ENCODE results near the gene PTRHD1. TPM values are rescaled to one million over a fixed set of nuclear protein-coding genes. Genes with fewer than 3 reads are reported as not detected.
A peak's percentile ranks its signal among the peaks of the same experiment; 100 is the strongest.

The PTRHD1 gene
- total and polyA plus RNA-seq, 7 experiments from 2014 or later, result 14.3 to 40.8 (median 23.5) TPM

DNA sequence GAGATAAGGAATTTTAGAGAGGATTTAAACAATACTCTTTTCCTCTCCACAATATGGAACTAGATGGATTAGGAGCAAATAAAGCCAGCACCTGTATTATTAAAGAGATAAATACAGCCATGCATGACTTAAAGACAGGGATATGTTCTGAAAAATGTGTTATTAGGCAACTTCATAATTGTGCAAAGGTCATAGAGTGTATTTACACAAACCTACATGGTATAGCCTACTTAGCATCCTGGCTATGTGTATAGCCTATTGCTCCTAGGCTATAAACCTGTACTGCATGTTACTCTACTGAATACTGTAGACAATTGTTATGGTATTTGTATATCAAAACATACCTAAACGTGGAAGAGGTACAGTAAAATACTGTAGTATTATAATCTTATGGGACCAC is 53.0 kb downstream of the PTRHD1 start:
- H3K4me1 ChIP-seq (ENCODE audit: control insufficient read depth in 2 of 2, insufficient read depth in 2 of 2, low read length in 2 of 2), result peaks cover 0 to 10% of the 10 kb centered on the region in 2 donors
- H3K27ac Mint-ChIP-seq, result peak overlapping the region in 1 of 9 donors; percentile 16
- no peaks in the 10 kb centered on the region for H3K27me3 ChIP-seq (ENCODE audit: control insufficient read depth in 2 of 2, insufficient read depth in 2 of 2, low read length in 2 of 2)
- ChIA-PET POLR2A (no interaction called here), CTCF (no interaction called here)
- no peaks in the 10 kb centered on the region for H3K27me3 Mint-ChIP-seq
- no peak overlapping the region for H3K4me3 ChIP-seq (ENCODE audit: low read length)
- H3K9me3 ChIP-seq (ENCODE audit: control insufficient read depth in 2 of 3, low read length in 3 of 3), result no peaks in the 10 kb centered on the region
- intact Hi-C loops (cut with micrococcal nuclease), result no loop called here
- peaks cover 0 to 37% (median 21%) of the 10 kb centered on the region in 7 donors for H3K4me1 Mint-ChIP-seq
- H3K36me3 ChIP-seq (ENCODE audit: control insufficient read depth in 2 of 3, insufficient read depth in 3 of 3, low read length in 3 of 3), result peaks cover 0 to 9% (median 0%) of the 10 kb centered on the region in 3 experiments
- H3K4me3 Mint-ChIP-seq, result no peak overlapping the region
- no peaks in the 10 kb centered on the region for H3K9me3 Mint-ChIP-seq
- H3K27ac ChIP-seq (ENCODE audit: low read depth, low read length), result no peak overlapping the region
- DNase-seq, result no peak
- H3K36me3 Mint-ChIP-seq, result peaks cover 1 to 31% (median 11%) of the 10 kb centered on the region in 5 donors
- no peak for ATAC-seq

Other genes with a start within 250 kb of the PTRHD1 start
- gene CENPO, start within 50 bp of the PTRHD1 start, total RNA-seq, result 10 to 100 TPM in 1 of 5 experiments, 1 to 10 TPM in 4; 3.6 to 36.6 (median 6.0) TPM
- gene CENPO, start within 50 bp of the PTRHD1 start, polyA plus RNA-seq, result 1 to 10 TPM; 1.8 to 3.8 TPM
- 10 to 100 TPM in 3 of 5 experiments, 1 to 10 TPM in 2; 4.4 to 44.7 (median 18.7) TPM for gene ADCY3, start 126.8 kb upstream of the PTRHD1 start, total RNA-seq
- gene ADCY3, start 126.8 kb upstream of the PTRHD1 start, polyA plus RNA-seq, result 1 to 10 TPM; 2.0 to 4.1 TPM
- 10 to 100 TPM in 4 of 5 experiments, 1 to 10 TPM in 1; 5.9 to 22.0 (median 18.1) TPM for gene DNAJC27, start 178.6 kb upstream of the PTRHD1 start, total RNA-seq
- 1 to 10 TPM; 3.0 to 6.2 TPM for gene DNAJC27, start 178.6 kb upstream of the PTRHD1 start, polyA plus RNA-seq
- under 1 TPM in 3 of 5 experiments, not detected in 2; 0.05 to 0.08 (median 0.07) TPM for gene EFR3B, start 248.7 kb upstream of the PTRHD1 start, total RNA-seq
- gene EFR3B, start 248.7 kb upstream of the PTRHD1 start, polyA plus RNA-seq, result under 1 TPM in 1 of 2 donors, not detected in 1; 0.10 TPM

All from naive thymus-derived CD4-positive, alpha-beta T cell (primary cell).